GM19467 (cell line): ENCODE results near the gene DNAJA3.

Experiments
- ATAC-seq: cut with Tn5 transposase; IDR thresholded peaks from one replicate; pipeline ENCODE4 v1.9.1; 2021; ENCODE audit warnings: mild to moderate bottlenecking, moderate library complexity; ENCODE audit not compliant: unreplicated experiment

DNAJA3 gene

DNA sequence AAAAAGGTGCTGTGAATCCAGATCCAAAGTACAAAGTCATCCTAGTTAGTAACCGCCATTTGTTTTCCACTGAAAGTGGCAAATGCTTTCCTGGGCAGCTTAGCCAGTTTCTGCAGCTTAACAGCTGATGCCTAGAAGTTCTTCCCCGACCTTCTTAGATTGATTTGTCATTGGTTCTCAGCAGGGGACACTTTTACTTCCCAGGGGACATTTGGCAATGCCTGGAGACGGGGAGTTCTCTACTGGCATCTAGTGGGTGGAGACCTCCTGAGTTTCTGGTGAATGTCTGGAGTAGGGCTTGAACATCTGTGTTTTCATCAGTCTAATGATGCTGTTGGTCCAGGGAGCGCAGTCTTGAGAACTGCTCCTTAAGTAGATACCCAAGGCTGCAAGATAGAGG is 7.6 kb downstream of the DNAJA3 start:
- no peak for ATAC-seq

DNA sequence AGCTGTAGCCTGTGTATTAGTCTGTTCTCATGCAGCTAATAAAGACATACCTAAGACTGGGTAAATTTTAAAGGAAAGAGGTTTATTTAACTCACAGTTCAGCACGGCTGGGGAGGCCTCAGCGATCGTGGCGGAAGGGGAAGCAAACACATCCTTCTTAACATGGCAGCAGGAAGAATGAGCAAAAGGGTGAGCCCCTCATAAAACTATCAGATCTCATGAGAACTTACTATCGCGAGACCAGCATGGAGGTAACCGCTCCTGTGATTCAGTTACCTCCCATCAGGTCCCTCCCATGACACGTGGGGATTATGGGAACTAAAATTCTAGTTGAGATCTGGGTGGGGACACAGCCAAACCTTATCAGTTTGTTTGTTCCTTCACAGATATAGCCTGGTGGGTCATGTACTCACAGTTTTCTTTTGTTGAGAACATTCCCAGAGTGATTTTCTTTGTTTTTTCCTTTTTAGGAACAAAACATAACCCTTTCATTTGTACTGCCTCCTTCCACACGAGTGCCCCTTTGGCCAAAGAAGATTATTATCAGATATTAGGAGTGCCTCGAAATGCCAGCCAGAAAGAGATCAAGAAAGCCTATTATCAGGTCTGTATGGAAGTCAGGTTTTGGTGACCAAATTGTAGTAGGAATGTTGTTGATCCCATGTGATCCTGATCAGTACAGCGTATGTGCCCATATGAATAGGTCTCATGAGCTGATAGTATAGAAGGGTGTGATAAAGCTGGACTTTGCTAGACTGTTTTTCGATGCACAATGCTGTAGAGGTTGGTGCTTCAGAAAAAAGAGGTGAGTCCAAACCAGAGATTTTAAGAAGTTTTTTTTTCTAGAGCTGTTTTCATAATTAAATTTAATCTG is 8.5 kb downstream of the DNAJA3 start:
- ATAC-seq: no peak

DNA sequence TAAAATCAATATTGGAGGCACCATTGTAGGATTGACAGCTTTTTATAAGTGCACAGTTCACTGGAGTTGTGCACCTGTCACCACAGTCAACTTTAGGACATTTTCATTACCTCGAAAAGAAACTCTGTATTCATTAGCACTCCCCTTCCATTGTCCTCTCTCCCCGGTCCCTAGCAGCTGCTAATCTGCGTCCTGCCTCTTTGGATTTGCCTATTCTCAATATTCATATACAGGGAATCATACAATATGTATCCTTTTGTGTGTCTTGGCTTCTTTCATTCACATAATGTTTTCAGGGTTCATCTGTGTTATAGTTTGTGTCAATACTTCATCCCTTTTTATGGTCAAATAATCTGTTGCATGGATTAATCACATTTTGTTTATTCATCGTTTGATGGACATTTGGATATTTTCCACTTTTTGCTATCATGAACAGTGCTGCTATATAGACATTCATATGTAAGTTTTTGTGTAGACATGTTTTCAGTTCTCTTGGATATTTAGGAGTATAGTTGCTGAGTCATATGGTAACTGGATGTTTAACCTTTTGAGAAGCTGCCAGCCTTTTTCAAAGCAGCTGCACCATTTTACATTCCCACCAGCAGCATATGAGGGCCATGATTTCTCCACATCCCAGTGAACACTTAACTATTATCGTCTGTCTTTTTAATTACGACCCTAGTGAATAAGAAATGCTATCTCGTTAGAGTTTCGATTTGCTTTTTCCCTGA is 9.8 kb downstream of the DNAJA3 start:
- no peak for ATAC-seq

DNA sequence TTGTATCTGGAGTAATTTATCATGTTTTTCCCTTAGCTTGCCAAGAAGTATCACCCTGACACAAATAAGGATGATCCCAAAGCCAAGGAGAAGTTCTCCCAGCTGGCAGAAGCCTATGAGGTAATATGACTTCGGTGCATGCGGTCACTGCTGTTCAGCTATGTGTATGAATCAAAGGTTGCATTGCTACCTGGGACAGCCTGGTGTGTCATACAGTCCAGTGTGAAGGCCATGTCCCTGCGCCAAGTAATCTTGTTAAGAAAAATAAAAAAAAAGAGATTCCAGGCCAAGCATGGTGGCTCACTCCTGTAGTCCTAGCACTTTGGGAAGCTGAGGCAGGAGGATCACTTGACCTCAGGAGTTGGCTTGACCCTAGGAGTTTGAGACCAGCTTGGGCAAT is 11.7 kb downstream of the DNAJA3 start:
- no peak for ATAC-seq

DNA sequence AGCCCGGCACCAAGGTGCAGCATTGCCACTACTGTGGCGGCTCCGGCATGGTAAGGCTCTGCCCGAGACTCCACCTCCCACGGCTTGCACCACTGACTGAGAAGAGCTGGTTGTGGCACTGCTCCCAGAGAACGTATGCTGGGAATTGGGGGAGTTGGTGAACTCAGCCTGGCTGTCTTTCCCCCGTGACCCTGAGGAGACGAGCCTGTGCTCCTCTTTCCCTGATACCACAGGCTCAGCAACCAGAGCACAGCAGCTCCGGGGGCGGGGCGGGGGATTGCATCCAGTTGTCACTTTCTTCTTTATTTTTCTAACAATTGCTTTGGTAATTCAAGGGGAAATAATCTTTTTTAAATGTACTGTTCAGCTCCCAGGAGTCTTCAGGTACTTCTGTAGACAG is 16.7 kb downstream of the DNAJA3 start:
- ATAC-seq: no peak

DNA sequence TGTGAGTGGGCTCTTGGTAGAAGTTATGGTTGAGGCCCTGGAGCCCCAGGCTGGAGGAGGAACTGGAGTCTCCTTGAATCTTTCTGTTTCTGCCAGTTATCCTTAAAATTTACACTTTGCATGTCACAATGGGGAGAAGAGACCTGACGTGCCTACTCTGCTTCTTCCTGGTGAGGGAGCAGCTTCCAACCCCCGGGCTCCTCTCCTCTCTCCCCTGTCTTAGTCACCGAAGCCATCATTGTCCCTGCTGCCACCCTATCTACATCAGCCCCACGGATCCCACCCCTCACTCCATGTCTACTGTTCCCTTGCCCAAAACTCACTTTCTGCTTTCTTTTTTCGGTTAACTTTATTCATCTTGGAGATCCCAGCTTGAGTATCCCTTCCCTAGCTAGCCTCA is 17.6 kb downstream of the DNAJA3 start:
- ATAC-seq: no peak

DNA sequence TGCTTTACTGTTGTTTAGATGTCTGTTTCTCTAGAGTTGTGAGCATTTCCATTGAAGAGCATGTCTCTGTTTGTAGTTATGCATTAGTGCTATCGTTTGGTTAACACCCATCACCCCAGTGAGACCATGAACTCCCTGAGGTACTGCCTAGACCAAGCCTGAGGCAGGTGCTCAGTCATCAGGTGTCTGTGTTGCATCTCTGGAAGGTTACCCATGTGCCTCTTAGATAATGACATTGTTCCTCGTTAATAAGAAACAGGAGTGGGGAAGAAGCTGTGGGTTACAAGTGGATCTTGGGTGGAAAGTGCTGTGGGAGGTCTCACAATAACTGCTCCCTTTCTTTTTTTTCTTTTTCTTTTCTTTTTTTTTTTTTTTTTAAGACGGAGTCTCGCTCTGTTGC is 18.3 kb downstream of the DNAJA3 start:
- no peak for ATAC-seq

DNA sequence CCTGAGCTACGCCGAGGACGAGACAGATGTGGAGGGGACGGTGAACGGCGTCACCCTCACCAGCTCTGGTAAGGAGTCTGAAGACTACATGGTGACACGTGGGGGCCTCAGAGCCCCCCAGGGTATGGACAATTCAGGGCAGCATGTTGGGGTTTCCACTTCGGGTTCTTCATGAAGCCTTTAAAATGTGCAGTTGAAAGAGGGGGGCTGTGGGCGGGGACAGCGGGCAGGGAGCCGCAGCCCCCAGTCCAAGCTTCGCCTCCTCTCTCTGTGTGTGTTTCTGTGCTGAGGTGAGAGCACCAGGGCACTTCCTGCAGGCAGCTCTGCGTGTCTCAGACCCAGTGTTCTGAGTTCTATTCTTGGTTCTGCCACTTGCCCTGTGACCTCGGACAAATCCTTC is 24.8 kb downstream of the DNAJA3 start:
- no peak for ATAC-seq

DNA sequence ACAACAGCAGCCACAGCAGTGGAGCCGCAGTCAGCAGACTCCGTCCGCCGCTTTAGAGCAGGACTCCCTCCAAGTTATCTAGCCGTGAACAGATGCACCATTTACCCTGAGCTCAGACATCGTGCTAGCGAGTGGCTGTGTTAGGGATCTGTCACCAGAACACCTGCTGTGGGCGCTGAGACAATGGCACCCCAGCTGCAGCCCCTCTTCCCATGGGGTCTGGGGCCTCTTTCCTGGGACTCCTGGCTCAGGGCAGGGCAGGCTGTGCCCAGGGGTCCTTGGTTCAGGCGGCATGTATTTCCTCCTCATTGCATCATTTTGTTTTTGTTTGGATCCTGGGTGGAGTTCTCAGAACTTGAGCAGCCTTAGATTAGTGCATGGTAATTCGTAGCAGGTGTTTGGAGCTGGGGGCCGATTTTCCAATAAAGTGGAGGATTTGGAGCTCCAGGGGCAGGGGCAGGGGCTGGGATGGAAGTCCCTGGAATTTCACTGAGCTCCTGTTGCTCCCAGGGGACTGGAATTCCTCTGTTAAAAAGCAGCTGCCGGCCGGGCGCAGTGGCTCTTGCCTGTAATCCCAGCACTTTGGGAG is 25.4 kb downstream of the DNAJA3 start:
- ATAC-seq: no peak

DNA sequence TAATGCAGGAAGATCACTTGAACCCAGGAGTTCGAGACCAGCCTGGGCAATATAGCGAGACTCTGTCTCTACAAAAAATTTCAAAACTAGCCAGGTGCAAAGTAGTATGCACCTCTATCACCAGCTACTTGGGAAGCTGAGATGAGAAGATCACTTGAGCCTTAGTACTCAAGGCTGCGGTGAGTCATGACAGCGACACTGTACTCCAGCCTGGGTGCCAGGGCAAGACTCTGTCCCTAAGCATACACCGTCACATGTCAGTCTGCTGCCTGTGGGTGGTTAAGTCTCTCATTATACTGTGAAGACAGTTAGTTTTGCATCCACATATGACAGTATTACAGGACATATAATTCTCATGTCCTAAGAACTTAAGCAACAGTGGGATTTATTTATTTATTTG is 27.0 kb downstream of the DNAJA3 start:
- ATAC-seq: no peak

DNA sequence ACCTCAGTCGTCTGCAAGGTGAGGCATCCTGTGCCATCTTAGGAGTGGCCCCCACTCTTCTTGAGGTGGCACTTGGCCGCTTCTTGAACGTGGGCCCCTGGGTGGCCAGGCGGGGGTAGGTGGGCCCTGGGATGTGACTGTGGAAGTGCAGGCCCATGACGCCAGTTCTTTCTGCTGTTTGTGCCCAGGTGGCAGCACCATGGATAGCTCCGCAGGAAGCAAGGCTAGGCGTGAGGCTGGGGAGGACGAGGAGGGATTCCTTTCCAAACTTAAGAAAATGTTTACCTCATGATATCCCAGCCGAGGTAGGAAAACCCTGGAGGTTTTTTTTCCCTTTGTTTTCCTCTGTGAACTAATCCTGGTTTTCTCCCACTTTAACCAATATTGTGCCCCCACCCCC is 29.0 kb downstream of the DNAJA3 start:
- no peak for ATAC-seq

DNA sequence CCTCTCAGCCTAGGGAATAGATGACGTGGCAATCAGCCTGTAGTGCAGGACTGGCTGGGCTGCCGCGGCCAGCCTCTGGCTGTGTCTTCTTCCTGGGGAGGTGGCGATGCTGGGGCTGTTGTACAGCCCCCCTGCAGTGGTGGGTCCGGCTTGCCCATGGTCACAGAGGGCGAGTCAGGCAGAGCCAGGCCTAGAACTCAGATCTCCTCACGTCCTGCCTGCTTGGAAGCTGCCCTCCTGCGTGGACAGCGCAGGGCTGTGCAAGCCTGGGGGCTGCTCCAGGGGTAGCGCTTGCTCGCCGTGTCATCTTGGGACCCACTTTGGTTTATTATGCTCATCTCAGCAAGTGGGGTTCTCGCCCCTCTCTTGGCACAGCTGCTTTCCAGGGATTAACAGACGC is 29.4 kb downstream of the DNAJA3 start:
- ATAC-seq: no peak

DNA sequence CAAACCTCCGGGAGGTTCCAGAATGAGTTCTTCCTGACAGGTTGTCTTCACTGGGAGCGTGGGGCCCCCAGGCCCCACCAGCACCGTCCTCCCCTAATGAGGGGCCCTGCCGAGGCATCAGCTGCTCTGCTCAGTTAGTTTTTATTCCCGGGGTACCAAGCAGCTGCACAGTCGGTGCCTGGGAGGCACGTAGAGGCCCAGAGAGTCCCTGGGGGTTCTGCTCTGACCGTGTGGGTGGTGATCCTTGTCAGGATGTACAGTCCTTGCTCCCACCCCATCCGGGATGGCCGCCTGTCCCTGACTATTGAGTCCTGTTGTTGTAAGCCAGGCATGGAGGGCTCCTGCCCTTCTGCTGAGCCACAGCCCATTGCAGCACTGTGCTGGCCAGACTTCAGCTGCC is 30.3 kb downstream of the DNAJA3 start:
- ATAC-seq: no peak

DNA sequence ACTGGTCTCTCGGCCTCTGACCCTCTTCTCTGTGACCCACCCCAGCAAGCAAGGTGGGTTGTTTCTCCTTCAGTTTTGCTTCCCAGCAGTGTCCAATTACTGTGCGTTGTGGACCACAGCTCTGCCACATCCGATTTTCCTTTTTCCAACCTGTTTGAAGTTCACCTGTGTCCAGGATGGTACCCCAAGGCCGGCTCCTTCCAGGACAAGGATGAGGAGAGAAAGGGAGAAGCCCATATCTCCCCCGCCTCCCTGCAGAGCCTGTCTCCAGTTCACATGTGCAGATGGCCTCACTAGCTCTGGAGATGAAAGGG is 35.2 kb downstream of the DNAJA3 start:
- ATAC-seq: no peak

DNA sequence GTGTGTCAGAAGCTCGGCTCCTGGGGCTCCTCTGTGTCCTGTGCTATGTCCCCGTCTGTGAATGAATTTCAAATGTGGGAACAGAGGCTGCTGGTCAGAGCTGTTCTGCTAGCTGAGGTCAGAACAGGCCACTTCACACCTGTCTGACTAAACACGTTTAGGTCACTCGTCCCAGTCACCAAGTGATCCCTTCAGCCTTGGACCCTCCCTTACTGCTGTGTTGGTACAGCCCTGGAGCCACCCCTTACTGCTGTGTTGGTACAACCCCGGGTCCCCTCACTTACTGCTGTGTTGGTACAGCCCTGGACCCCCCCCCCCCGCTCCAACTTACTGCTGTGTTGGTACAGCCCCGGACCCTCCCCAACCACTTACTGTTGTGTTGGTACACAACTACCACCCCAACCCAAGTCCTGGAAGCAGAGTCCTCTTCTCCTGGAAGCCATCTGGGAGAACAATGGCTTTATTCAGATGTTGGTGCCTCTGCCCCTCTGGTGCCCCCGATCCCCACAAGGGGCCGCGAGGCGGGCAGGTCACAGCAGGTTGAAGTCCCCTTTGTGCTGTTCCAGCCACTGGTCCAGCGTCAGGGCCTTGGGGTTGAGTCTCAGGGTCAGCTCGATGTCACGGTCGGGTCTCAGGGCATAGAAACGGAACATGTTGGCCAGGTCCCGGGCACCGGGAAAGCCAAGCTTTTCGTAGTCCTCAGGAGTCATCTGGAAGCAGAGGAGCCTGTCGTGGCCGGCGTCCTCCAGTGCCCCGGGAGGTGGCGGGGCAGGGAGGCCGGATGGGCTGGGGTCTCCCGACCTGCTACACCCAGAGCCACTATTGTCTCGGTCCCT is 35.8 kb downstream of the DNAJA3 start:
- no peak for ATAC-seq

DNA sequence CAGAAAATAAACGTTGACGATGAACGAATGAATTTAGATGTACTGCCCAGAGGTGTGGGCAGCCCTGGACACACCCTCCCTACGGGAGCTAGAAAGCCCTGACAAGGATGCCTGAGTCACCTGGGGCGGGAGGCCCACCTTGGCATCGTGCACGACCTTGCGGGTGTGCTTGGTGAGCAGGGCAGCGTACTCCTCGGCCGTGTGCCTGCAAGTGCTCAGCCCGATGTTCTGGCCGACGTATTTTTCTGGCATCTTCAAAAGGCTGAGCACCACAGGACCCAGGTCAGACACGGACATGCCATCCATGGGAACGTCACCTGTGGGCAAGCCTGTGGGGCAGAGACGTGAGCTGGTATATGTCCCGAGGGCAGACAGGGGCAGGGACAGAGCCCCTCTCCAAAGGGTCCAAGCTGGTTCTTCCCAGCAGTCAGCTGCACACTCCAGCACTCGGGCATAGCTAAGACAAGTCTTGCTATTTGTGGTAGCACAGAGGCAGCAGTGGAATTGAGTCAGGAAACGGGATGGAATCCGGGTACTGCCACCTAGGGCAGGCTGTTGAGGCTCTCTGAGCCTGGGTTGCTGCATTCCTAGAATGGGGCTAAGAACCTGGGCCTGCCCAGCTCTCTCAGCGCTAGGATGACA is 38.0 kb downstream of the DNAJA3 start:
- ATAC-seq: no peak

DNA sequence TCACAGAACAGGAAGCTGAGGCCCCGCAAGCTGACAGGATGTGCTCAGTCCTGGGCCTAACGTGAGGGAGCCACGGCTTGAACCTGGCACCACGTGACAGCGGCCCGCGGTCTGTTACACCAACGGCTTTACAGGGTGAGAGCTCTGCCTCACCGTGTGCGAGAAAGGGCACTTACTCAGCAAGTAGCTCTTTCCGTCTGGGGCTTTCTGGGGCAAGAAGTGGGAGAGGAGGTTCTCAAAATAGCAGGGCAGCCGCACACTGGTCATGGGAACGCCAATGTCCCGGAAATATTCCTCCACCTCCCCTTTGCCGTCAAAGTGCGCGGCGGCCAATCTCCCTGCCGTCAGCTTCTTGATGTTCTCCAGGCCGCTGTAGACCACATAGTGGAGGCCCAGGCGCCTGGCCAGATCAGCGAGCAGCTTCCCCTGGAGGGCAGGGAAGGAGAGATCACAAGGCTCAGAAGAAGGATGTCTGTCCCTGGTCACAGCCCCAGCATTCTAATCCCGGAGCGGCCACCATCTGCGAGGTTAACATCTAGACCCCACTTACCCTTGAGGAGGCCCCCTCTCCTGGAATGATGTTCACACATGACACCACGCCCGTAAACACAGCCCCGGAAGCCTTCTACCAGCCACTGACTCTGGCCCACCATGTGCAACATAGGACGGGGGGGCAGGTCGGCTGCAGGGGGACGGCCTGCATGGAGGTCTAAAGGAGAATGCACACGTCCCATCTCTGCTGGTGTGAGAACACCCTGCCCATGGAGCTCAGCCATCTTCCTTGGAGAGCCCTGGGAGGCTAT is 40.5 kb downstream of the DNAJA3 start:
- no peak for ATAC-seq

DNA sequence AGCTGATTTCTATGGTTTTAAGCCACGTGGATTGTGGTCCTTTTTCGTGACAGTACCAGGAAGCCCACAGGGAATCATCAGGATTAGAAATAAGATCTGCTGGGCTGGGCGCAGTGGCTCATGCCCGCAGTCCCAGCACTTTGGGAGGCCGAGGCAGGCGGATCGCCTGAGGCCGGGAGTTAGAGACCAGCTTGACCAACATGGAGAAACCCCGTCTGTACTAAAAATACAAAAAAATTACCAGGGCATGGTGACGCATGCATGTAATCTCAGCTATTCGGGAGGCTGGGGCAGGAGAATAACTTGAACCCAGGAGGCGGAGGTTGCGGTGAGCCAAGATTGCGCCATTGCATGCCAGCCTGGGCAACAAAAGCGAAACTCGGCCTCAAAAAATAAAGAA is 42.2 kb downstream of the DNAJA3 start:
- ATAC-seq: no peak

DNA sequence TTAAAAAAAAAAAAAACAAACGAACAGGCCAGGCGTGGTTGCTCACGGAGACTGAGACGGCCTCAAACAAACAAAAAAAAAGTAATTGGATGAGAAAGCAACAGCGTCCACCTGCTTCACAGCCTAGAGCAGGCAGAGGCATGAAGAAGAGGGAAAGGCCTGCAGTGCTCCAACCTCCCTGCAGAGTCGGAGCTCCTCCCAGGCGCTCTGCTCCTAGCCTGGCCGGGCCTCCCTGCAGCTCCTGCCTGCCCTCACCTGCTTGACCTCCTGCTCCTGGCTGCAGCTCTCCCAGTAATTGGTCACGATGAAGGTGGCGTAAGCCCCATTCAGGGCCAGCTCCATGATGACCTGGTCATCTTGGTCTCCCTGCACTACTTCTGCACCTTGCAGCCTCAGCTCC is 43.3 kb downstream of the DNAJA3 start:
- no peak for ATAC-seq

DNA sequence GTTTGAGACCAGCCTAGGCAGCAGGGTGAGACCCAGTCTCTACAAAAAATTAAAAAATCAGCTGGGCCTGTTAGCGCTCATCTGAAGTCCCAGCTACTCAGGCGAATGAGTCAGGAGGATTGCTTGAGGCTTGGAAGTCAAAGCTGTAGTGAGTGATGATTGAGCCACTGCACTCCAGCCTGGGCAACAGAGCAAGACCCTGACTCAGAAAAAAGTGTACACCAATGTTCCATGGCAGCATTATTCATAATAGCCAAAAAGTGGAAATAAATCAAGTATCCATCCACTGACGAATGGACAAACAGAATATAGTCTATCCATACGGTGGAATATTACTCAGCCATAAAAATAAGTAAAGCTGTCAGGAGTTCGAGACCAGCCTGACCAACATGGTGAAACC is 46.2 kb downstream of the DNAJA3 start:
- no peak for ATAC-seq
